ENCODE measurements around the gene MUC3A. TPM values are rescaled to one million over a fixed set of nuclear protein-coding genes. Genes with fewer than 3 reads are reported as not detected.

The MUC3A gene
- total and polyA plus RNA-seq, 2 experiments from 2014 or later = 16.3 to 44.4 TPM

GRCh38 chr7:100947792-100948191 is 1.5 kb upstream of the MUC3A start:
- no peak overlapping the region for H3K4me3 ChIP-seq
- no peak overlapping the region for H2AFZ ChIP-seq
- H3K4me1 ChIP-seq (ENCODE audit: insufficient read depth) = peaks cover 34% of the 10 kb centered on the region
- Mint-ChIP-seq H3K4me3 (no peak overlapping the region), H3K27ac (no peak overlapping the region), H3K9me3 (peaks cover 12% of the 10 kb centered on the region; the same call in 2 of the 3 replicates), H3K36me3 (ENCODE audit: low read depth) (peaks cover 11% of the 10 kb centered on the region), H3K27me3 (ENCODE audit: insufficient read depth, low read depth, poor library complexity) (peaks cover 8% of the 10 kb centered on the region), H3K4me1 (peaks cover 35% of the 10 kb centered on the region)
- DNase-seq (ENCODE audit: low spot score) (no peak), ATAC-seq (no peak)
- H4K20me1 ChIP-seq (replicated peaks; ENCODE audit: insufficient read depth) = no peaks in the 10 kb centered on the region
- no peaks in the 10 kb centered on the region for H3K27me3 ChIP-seq (ENCODE audit: insufficient read depth)
- no peaks in the 10 kb centered on the region for H3K36me3 ChIP-seq (ENCODE audit: insufficient read depth)
- H3F3A ChIP-seq (replicated peaks; ENCODE audit: low read depth) = 0 out of 2 replicates have a peak, but pooled peaks cover 10% of the 10 kb centered on the region
- no peaks in the 10 kb centered on the region for H3K79me2 ChIP-seq (replicated peaks; ENCODE audit: insufficient read depth)
- H3K9me2 ChIP-seq (ENCODE audit: insufficient read depth) = peaks cover 7% of the 10 kb centered on the region; the same call in 1 of the 2 replicates
- no peak overlapping the region for H3K4me2 ChIP-seq
- no peak overlapping the region for H3K27ac ChIP-seq (ENCODE audit: low read depth)
- TF ChIP-seq POLR2AphosphoS5 (IDR thresholded peaks at IDR 0.05; ENCODE audit: low read depth) = no peak
- TF ChIP-seq NANOG (IDR thresholded peaks at IDR 0.05; ENCODE audit: borderline replicate concordance) = no peak
- no peak for TF ChIP-seq STAT1 (IDR thresholded peaks at IDR 0.05; ENCODE audit: unreplicated experiment)
- no peak for TF ChIP-seq ETS1 (IDR thresholded peaks at IDR 0.05)
- TF ChIP-seq REST (IDR thresholded peaks at IDR 0.05; ENCODE audit: unreplicated experiment) = no peak
- TF ChIP-seq ZNF114 (CRISPR knock-in tag; IDR thresholded peaks at IDR 0.05) = no peak

GRCh38 chr7:100949933-100950443 is 654 bp downstream of the MUC3A start:
- DNase-seq (ENCODE audit: low spot score) (no peak), ATAC-seq (peak; percentile 15)
- H3K9me3 Mint-ChIP-seq = no peaks in the 10 kb centered on the region
- Histone ChIP-seq H3K36me3 (ENCODE audit: insufficient read depth) (no peaks in the 10 kb centered on the region), H4K20me1 (replicated peaks; ENCODE audit: insufficient read depth) (no peaks in the 10 kb centered on the region), H3F3A (replicated peaks; ENCODE audit: low read depth) (0 out of 2 replicates have a peak, but pooled peaks cover 10% of the 10 kb centered on the region), H3K4me3 (peak overlapping the region; percentile 49), H3K27ac (ENCODE audit: low read depth) (no peak overlapping the region), H3K79me2 (replicated peaks; ENCODE audit: insufficient read depth) (no peaks in the 10 kb centered on the region), H2AFZ (no peak overlapping the region), H3K27me3 (ENCODE audit: insufficient read depth) (no peaks in the 10 kb centered on the region), H3K9me2 (ENCODE audit: insufficient read depth) (peaks cover 14% of the 10 kb centered on the region), H3K4me2 (peak overlapping the region; percentile 74), H3K4me1 (ENCODE audit: insufficient read depth) (peaks cover 34% of the 10 kb centered on the region)
- H3K4me1 Mint-ChIP-seq = peaks cover 31% of the 10 kb centered on the region
- H3K4me3 Mint-ChIP-seq = 0 out of 3 replicates have a peak overlapping the region, but pooled peaks have one; percentile 7
- H3K36me3 Mint-ChIP-seq (ENCODE audit: low read depth) = no peaks in the 10 kb centered on the region
- peaks cover 6% of the 10 kb centered on the region for H3K27me3 Mint-ChIP-seq (ENCODE audit: insufficient read depth, low read depth, poor library complexity)
- no peak overlapping the region for H3K27ac Mint-ChIP-seq
- TF ChIP-seq NANOG (IDR thresholded peaks at IDR 0.05; ENCODE audit: borderline replicate concordance) = no peak
- no peak for TF ChIP-seq CTCF (conservative IDR thresholded peaks at IDR 0.05; ENCODE audit: low read depth in 2 of 2)
- no peak for TF ChIP-seq JUNB (IDR thresholded peaks at IDR 0.05; ENCODE audit: unreplicated experiment)
- TF ChIP-seq CREB1 (CRISPR knock-in tag; IDR thresholded peaks at IDR 0.05; ENCODE audit: low read depth) = no peak
- no peak for TF ChIP-seq ETS1 (IDR thresholded peaks at IDR 0.05)
- TF ChIP-seq EZH2 (IDR thresholded peaks at IDR 0.05; ENCODE audit: low read depth, unreplicated experiment) = no peak
- no peak for TF ChIP-seq REST (IDR thresholded peaks at IDR 0.05; ENCODE audit: unreplicated experiment)
